Measurements from ENCODE around the gene LPCAT4.

- TF ChIP-seq CTCF (IDR thresholded peaks at IDR 0.05; ENCODE audit: low read depth, low read length, missing input control) (no peak), RAD21 (IDR thresholded peaks at IDR 0.05) (peak in 1 of 2 donors; percentile 27), ATF3 (IDR thresholded peaks at IDR 0.05) (no peak), SP1 (IDR thresholded peaks at IDR 0.05) (peak; percentile 31), REST (IDR thresholded peaks at IDR 0.05) (peak; percentile 64), ZBTB33 (IDR thresholded peaks at IDR 0.05) (no peak), JUND (IDR thresholded peaks at IDR 0.05) (no peak), MAX (IDR thresholded peaks at IDR 0.05) (peak; percentile 66)
Measured at GRCh38 chr15:34318277-34319079, 48.5 kb downstream of the LPCAT4 start.
